Activated CD4-positive, alpha-beta T cell treated with anti-CD3 and anti-CD28 coated beads, Interleukin-2, amount 50 U/mL, for 24 hours (primary cell): Measurements from ENCODE around the gene LHX1.

Source experiments
- DNase-seq, 2 donors: peaks; one replicate each; pipeline ENCODE4 v3.0.0-alpha.2; 2020; ENCODE audit warnings: low read depth in 1 of 2, low spot score in 1 of 2

The LHX1 gene

DNA sequence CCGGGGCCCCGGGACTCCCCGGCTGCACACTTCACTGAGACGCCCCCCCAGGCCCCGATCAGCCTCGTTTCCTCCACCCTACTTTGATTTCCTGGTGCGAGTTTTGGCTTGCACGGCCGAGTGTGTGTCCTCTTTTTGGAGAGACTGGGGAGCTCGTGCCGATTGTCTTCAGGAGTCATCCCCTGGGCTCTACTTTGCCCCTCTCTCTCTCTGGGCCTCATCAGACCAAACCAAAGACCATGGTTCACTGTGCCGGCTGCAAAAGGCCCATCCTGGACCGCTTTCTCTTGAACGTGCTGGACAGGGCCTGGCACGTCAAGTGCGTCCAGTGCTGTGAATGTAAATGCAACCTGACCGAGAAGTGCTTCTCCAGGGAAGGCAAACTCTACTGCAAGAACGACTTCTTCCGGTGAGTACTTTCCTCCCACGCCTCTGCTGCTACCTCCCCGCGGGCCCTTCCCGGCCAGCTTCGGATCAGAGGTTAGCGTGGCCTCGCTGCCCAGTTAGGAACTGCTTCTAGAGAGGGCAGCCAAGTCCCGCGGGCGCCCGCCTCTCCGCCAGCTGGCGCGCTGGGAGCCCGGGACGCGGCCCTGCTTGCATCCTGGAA, 787 bp downstream of the LHX1 start:
- DNase-seq: peak in 1 of 2 donors; percentile 8

DNA sequence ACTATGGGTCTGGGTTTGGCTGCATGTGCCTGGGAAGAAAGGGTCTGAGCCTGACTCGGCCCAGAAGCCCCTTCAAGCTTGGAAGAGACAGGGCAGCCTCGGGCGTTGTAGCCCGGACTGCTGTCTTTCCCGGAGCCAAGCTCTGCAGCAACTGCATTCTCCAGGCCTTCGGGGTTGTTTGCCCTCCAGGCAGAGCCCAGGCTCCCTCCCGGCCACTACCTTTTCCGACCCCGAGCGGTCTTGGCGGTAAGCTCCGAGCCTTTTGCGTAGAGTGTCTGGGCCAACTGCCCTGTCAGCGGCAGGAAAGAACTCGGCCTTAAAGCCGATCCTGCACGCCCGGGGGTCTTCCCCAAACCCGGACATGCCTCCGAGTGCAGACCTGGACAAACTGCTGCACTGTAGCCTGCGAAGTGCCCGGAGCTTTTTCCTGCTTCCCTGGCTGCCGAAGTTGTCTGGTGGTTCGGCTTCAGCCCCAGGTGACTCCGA, 1.3 kb downstream of the LHX1 start:
- DNase-seq: no peak

DNA sequence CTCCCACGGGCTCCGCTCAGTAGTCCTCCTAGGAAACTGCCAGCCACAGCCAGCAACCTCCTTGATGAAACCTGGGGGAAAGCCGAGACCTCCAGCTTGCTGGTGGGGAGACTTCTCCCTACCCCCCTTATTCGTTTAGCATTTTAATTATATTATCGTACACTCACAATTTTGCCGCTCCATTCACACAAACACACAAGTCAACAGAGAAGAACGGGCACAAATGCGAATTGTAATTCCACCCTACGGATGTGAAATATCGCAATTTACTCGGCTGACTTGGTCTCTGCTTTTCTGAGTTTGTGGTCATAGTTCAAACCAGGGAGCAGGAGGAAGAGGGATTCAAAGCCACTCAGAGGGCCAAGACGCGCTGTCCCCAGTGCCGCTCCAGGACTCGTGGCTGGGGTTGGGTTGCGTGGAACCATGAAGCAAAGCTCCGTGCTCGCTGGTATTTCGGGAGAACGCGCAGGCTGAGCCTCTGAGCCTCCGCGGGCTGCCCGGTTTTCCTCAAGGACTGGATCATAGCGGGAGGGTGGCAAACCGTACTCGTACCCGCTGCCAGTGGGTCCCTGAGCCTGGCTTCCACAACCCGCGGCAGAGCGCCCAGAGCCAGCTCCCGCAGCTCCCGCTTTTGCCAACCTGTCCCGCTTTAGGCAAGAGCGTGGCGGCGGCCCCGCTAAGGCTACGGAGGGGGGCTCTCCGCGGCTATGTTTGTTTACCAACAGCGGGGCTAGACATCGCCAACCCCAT, 2.0 kb downstream of the LHX1 start:
- DNase-seq: no peak

DNA sequence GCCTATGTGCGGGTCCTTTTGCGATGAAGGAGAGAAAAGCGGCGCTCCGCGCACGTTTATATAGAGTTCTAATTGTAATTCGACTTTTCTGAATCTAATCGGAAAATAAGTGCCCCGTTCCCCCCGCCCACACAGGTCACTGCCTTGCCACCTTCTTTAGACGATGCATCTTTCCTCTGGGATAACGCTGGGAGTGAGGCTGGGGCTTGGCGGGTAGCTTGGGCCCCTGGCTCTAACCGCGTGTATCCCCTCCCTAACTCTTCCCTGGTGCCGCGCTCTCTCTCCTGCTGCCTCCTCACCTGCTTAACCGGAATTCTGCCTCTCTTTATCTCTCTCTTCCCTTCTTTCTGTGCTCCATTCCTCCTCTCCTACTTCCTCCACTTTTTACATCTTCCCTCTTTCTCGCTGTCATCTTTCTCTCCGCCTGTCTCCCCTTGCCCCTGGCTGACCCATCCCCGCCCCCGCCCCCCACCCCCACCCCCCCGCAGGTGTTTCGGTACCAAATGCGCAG, 2.6 kb downstream of the LHX1 start:
- no peak for DNase-seq

- DNase-seq: no peak
These were observed 3.3 kb downstream of the LHX1 start for GRCh38 chr17:36940313-36941264.

DNA sequence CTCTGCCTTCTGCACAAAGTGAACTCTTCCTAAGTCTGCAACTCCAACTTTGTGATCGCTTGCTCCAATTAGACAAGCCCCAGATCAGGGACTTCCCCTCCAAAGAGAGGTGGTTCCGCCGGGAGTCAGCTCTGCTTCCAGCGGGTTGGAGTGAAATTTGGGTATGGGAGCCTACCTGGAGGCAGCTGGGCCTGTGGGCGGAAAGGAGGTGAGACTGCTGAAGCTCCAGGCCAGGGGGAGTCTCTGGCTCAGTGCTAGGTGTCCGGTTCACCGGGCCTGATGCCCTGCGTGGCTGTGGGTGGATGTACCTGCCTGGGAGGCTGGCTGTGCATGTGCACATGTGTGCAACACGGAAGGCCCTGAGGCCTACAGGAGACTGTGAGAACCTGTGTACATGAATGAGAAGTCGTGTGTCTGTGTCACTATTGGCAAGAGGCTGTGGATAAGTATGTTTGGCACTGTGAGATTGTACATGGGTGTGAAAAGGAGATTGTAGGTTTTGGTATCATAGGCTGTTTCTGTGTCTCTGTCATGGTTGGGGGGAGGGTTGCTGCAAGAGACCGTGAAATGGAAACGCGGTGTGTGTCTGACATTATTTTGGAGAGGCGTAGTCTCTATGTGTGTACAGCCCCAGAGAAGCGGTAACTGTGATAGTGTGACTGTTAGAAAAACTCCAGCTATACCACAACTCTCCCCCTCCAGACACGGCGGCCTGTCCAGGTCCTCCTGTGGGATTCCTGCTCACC, 4.2 kb downstream of the LHX1 start:
- no peak for DNase-seq

GRCh38 chr17:36942019-36942599, 4.8 kb downstream of the LHX1 start:
- DNase-seq: no peak

- DNase-seq: no peak
These were observed 5.4 kb downstream of the LHX1 start for GRCh38 chr17:36942631-36943125.

GRCh38 chr17:36943250-36944191, 6.2 kb downstream of the LHX1 start:
- DNase-seq: no peak

GRCh38 chr17:36944553-36944952, 7.3 kb downstream of the LHX1 start:
- no peak for DNase-seq

GRCh38 chr17:36945140-36945539, 7.9 kb downstream of the LHX1 start:
- no peak for DNase-seq

- DNase-seq: no peak
These were observed 8.9 kb downstream of the LHX1 start for GRCh38 chr17:36945959-36946725.

- no peak for DNase-seq
These were observed 9.4 kb downstream of the LHX1 start for GRCh38 chr17:36946726-36947091.

- no peak for DNase-seq
These were observed 10.8 kb downstream of the LHX1 start for GRCh38 chr17:36947922-36948716.

DNA sequence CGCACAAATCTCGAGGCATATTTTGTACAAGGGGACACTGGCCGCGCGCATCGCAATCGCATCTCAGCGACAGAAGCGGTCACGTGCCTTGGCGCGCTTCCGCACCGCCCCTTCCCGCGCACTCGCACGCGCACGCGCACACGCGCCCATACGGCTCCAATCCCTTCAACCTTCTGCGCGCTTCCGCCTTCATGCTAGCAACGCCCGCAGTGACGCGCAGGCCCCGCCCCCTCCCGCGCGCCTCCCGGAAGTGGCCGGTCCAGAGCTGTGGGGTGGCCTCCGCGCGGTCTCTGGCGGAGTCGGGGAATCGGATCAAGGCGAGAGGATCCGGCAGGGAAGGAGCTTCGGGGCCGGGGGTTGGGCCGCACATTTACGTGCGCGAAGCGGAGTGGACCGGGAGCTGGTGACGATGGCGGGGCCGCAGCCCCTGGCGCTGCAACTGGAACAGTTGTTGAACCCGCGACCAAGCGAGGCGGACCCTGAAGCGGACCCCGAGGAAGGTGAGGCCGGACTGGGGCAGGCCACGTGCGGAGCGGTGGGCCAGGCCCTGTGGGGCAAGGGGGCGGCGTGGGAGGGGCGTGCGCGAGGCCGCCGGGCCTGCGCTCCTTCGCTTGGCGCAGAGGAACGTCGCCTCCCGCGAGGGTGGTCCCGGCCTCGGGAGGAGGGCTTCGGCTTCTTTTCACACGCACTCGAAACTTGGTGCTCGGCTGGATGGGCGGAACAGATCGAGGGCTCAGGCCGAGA, 11.6 kb downstream of the LHX1 start, which contains the start of gene AATF:
Gene AATF, plus strand, starts transcription at position 238 of the 744 bp plus-strand sequence. Its CDS starts 172 bp downstream, at position 410.
- peak; percentile 92 to 94 for DNase-seq

DNA sequence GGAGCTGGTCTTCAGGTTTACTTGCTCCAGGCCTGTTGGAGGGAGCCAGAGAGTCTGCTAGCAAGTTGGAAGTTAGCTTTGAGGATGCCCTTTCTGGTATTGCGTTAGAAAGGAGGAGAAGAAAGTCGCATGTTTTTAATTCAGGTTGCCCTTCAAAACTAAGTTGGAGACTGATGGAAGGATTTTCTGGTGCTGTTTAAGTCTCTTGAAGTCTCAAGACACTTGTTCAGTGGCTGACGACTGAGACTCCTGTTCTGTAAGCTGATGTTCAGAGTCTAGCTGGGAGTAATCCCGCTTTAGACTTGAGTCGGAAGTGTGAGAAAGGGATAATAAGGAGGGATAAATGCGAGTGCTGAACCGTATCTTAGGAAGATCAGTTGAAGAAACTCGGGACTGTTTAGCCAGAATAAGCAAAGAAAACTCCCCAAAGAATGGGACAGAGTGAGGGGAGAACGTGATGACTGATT, 12.2 kb downstream of the LHX1 start:
- no peak for DNase-seq

GRCh38 chr17:36950027-36950426, 12.8 kb downstream of the LHX1 start:
- DNase-seq: no peak
